ENCODE data around the gene HOXB7. TPM values are rescaled to one million over a fixed set of nuclear protein-coding genes. Genes with fewer than 3 reads are reported as not detected.
A peak's percentile ranks its signal among the peaks of the same experiment; 100 is the strongest.

Gene HOXB7
- total RNA-seq, 4 donors from 2014 or later = 10.7 to 22.8 (median 19.0) TPM

DNA sequence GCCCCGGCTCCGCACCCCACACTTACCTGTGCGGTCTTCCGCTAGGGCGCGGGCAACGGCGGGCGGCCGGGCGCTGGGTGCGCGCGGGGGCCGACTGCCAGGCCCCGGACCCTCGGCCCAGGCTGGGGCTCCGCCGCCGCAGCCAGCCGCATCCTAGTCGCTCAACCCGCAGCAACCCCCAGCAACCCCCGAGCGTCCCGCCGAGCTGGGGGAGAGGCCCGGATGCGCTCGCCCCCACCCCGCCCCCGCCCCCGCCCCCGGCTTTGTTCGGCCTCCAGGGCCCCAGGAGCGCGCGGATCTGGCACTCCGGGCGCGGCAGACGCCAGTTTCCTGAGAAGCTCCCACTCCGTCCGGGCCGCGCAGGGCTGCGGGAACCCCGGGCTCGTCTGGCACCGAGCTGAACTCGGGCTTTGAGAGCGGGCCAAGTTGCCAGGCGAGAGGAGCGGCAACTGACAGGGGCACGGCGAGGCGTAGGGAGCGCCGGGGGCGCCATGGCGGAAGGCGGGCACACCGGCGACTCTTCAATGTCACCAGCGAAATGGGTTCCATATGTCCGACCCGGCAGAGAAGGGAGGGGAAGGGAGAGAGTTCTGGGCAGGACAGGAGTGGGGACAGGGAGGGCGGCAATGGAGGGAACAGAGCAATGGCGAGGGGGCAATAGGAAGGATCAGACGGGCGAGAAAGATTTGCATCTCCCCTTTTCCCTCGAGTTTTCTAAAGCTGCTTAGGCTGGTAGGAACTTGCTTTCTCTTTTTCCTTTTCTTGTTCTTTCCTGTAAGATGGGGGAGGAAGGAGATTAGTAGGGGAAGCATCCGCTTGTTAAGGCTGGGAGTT lies 46.4 kb downstream of the HOXB7 start:
- peaks cover 0 to 87% (median 2%) of the 10 kb centered on the region in 4 donors for H3K4me1 ChIP-seq
- TF ChIP-seq CTCF (IDR thresholded peaks at IDR 0.05) (no peak), POLR2A (IDR thresholded peaks at IDR 0.05) (no peak)
- H3K4me3 ChIP-seq = peak overlapping the region; percentile 8 to 43 (median 32)
- no peaks in the 10 kb centered on the region for H3K27me3 ChIP-seq
- peak in 2 of 3 donors; percentile 46 to 47 for DNase-seq
- no peaks in the 10 kb centered on the region for H3K36me3 ChIP-seq
- no peaks in the 10 kb centered on the region for H3K9me3 ChIP-seq
- peak overlapping the region; percentile 43 to 96 (median 62) for H3K27ac ChIP-seq

- Histone ChIP-seq H3K27ac (peak overlapping the region; percentile 43 to 96 (median 62)), H3K27me3 (no peaks in the 10 kb centered on the region), H3K4me3 (peak overlapping the region; percentile 8 to 43 (median 32)), H3K9me3 (no peaks in the 10 kb centered on the region), H3K36me3 (no peaks in the 10 kb centered on the region), H3K4me1 (peaks cover 0 to 89% (median 2%) of the 10 kb centered on the region in 4 donors)
- peak in 1 of 3 donors; percentile 30 for DNase-seq
- TF ChIP-seq CTCF (IDR thresholded peaks at IDR 0.05) (no peak), POLR2A (IDR thresholded peaks at IDR 0.05) (no peak)
Measured at GRCh38 chr17:48563867-48564187, 47.0 kb downstream of the HOXB7 start.

GRCh38 chr17:48563385-48563838 lies 47.4 kb downstream of the HOXB7 start:
- Histone ChIP-seq H3K4me3 (peak overlapping the region in 3 of 4 donors; percentile 27 to 43 (median 37)), H3K4me1 (peaks cover 0 to 89% (median 2%) of the 10 kb centered on the region in 4 donors), H3K27ac (peak overlapping the region; percentile 27 to 96 (median 62)), H3K9me3 (no peaks in the 10 kb centered on the region), H3K27me3 (no peaks in the 10 kb centered on the region), H3K36me3 (no peaks in the 10 kb centered on the region)
- peak in 1 of 3 donors; percentile 16 for DNase-seq
- TF ChIP-seq CTCF (IDR thresholded peaks at IDR 0.05) (no peak), POLR2A (IDR thresholded peaks at IDR 0.05) (no peak)

DNA sequence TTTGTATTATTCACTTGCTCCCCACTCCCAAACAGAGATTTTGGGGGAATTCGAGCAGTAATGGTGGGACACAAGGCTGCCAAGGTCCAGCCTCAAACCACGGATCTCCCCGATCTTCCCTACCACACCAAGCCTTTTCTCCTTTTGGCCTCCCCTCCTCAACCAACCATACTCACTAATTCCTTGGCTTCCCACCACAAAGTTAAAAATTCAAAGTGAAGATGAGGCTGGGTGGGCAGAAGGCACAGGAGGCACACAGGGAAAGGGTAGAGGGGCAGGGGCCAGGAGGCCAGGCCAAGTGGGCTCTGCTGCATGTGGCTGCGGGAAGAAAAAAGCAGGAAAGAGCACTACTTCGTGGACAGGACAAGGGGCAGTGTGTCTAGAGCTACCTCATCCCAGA lies 47.9 kb downstream of the HOXB7 start:
- TF ChIP-seq CTCF (IDR thresholded peaks at IDR 0.05) = no peak
- TF ChIP-seq POLR2A (IDR thresholded peaks at IDR 0.05) = no peak
- H3K4me3 ChIP-seq = no peak overlapping the region
- no peaks in the 10 kb centered on the region for H3K27me3 ChIP-seq

GRCh38 chr17:48561884-48562810 lies 48.7 kb downstream of the HOXB7 start:
- Histone ChIP-seq H3K4me1 (peaks cover 0 to 89% (median 4%) of the 10 kb centered on the region in 4 donors), H3K9me3 (no peaks in the 10 kb centered on the region), H3K4me3 (no peak overlapping the region), H3K36me3 (no peaks in the 10 kb centered on the region), H3K27me3 (no peaks in the 10 kb centered on the region), H3K27ac (peak overlapping the region in 2 of 4 donors; percentile 62 to 96)
- peak in 1 of 3 donors; percentile 47 for DNase-seq
- no peak for TF ChIP-seq POLR2A (IDR thresholded peaks at IDR 0.05)
- peak in 2 of 6 experiments; percentile 8 to 15 for TF ChIP-seq CTCF (IDR thresholded peaks at IDR 0.05)

More for the DNA sequence above, 47.9 kb downstream of the HOXB7 start:
- H3K9me3 ChIP-seq = no peaks in the 10 kb centered on the region
- peak in 1 of 3 donors; percentile 9 for DNase-seq
- H3K4me1 ChIP-seq = peaks cover 0 to 89% (median 2%) of the 10 kb centered on the region in 4 donors
- no peaks in the 10 kb centered on the region for H3K36me3 ChIP-seq
- H3K27ac ChIP-seq = peak overlapping the region; percentile 27 to 96 (median 62)

All from Peyer's patch (tissue), 4 donors.